Stimulated activated CD4-positive, alpha-beta T cell treated with anti-CD3 and anti-CD28 coated beads, Interleukin-2, amount 100 ng/mL, for 24 hours (primary cell): ENCODE data around the gene ELAVL3.
"Not testable (repeated sequence)": the region's sequence is repeated elsewhere in the genome, so short reads cannot be mapped to it uniquely, and the experiment has no call there.

ENCODE experiments used
- DNase-seq, 2 donors: peaks; one replicate each; pipeline ENCODE4 v3.0.0-alpha.2; 2020

The ELAVL3 gene

GRCh38 chr19:11458236-11458900 is 22.5 kb downstream of the ELAVL3 start:
- no peak for DNase-seq

GRCh38 chr19:11457831-11458230 is 23.0 kb downstream of the ELAVL3 start:
- no peak for DNase-seq

GRCh38 chr19:11457115-11457514 is 23.7 kb downstream of the ELAVL3 start:
- DNase-seq, result no peak

GRCh38 chr19:11456659-11457058 is 24.2 kb downstream of the ELAVL3 start:
- no peak for DNase-seq

- DNase-seq, result not testable (repeated sequence)
Measured at GRCh38 chr19:11455233-11455554, 25.7 kb downstream of the ELAVL3 start.

GRCh38 chr19:11453468-11454341 is 27.1 kb downstream of the ELAVL3 start:
- DNase-seq, result peak in 1 of 2 donors; percentile 33

GRCh38 chr19:11452620-11453310 is 28.1 kb downstream of the ELAVL3 start:
- no peak for DNase-seq

- no peak for DNase-seq
Measured at GRCh38 chr19:11451871-11452619, 28.8 kb downstream of the ELAVL3 start.

GRCh38 chr19:11451327-11451870 is 29.4 kb downstream of the ELAVL3 start:
- no peak for DNase-seq

GRCh38 chr19:11450570-11451326 is 30.1 kb downstream of the ELAVL3 start:
- no peak for DNase-seq

GRCh38 chr19:11448923-11449554 is 31.8 kb downstream of the ELAVL3 start:
- DNase-seq, result no peak

GRCh38 chr19:11448410-11448809 is 32.4 kb downstream of the ELAVL3 start:
- DNase-seq, result no peak

- no peak for DNase-seq
Measured at GRCh38 chr19:11447347-11448262, 33.2 kb downstream of the ELAVL3 start.

- DNase-seq, result peak; percentile 48 to 56
Measured at GRCh38 chr19:11446652-11447301, 34.1 kb downstream of the ELAVL3 start.

GRCh38 chr19:11446271-11446651 is 34.6 kb downstream of the ELAVL3 start:
- DNase-seq, result no peak

- DNase-seq, result no peak
Measured at GRCh38 chr19:11445141-11445540, 35.7 kb downstream of the ELAVL3 start.

- DNase-seq, result no peak
Measured at GRCh38 chr19:11444059-11444458, 36.8 kb downstream of the ELAVL3 start.

GRCh38 chr19:11437955-11438354 is 42.9 kb downstream of the ELAVL3 start:
- DNase-seq, result no peak

GRCh38 chr19:11435833-11436313 is 45.0 kb downstream of the ELAVL3 start:
- peak; percentile 27 to 35 for DNase-seq
